ENCODE data around the gene CD40.

Gene CD40

GRCh38 chr20:46174469-46175126, 56.5 kb downstream of the CD40 start:
- DNase-seq (ENCODE audit: low spot score), result peak; percentile 87

GRCh38 chr20:46175127-46175494, 57.0 kb downstream of the CD40 start:
- DNase-seq (ENCODE audit: low spot score), result no peak

GRCh38 chr20:46176739-46177378, 58.7 kb downstream of the CD40 start:
- DNase-seq (ENCODE audit: low spot score), result no peak

GRCh38 chr20:46177768-46178167, 59.7 kb downstream of the CD40 start:
- DNase-seq (ENCODE audit: low spot score), result no peak

- no peak for DNase-seq (ENCODE audit: low spot score)
Measured at GRCh38 chr20:46178891-46179290, 60.8 kb downstream of the CD40 start.
